ENCODE measurements around the gene LRBA.
"Not testable (repeated sequence)": the region's sequence is repeated elsewhere in the genome, so short reads cannot be mapped to it uniquely, and the experiment has no call there.

The LRBA gene

DNA sequence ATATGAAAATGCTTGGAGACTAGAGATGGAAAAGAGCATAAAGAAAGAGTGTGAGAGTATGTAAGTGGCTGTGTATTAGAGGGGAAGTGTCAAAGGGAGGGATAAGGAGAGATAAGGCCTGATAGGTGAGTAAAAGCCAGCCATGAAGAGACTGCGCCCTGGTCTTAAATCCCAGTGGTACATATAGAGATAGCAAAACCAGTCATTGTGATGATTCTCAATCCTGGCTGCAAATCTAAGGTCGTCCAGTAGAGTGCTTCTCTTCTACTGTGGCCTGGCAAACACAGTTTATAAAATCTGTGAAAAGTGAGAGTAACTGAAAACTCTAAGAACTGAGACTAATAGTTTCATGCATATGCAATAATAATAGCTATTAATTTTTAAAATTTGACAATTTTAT is 346.3 kb downstream of the LRBA start:
- DNase-seq (ENCODE audit: low read depth, low spot score): no peak

- no peak for DNase-seq (ENCODE audit: low read depth, low spot score)
These were observed 350.1 kb downstream of the LRBA start for GRCh38 chr4:150664935-150665334.

DNA sequence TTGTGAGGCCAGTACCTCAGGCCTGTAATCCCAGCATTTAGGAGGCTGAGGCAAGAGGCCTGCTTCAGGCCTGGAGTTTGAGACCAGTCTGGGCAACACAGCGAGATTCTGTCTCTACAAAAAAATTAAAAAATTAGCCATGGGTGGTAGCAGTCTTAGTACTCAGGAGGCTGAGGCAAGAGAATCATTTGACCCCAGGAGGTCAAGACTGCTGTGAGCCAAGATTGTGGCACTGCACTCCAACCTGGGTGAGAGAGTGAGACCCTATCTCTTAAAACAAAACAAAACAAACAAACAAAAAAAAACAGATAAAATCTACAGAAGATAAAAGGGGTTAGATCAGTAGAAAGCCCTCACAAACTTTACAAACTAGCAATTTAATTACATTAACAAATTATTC is 352.4 kb downstream of the LRBA start:
- no peak for DNase-seq (ENCODE audit: low read depth, low spot score)

DNA sequence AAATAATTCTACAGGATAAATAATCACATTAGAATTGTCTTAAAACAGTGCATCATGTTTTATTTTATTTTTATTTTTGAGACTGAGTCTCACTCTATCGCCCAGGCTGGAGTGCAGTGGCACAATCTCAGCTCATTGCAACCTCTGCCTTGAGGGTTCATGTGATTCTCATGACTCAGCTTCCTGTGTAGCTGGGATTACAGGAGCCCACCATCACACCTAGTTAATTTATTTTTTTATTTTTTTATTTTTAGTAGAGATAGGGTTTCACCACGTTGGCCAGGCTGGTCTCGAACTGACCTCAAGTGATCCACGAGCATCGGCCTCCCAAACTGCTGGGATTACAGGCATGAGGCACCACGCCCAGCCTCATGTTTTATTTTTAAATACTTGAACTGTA is 353.5 kb downstream of the LRBA start:
- DNase-seq (ENCODE audit: low read depth, low spot score): not testable (repeated sequence)

DNA sequence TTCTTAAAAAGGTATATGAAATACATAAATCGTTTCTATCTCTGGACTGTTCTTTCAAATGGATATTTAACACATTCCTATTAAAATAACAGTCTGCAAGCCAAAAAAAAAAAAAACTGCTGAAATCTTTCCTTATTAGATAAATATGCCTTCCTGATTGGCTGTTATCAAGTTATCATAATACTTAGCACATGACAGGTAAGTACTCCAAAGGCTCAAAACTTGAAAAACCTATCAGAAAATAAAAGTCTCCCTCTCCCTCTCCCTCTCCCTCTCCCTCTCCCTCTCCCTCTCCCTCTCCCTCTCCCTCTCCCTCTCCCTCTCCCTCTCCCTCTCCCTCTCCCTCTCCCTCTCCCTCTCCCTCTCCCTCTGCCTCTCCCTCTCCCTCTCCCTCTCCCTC is 356.8 kb downstream of the LRBA start:
- not testable (repeated sequence) for DNase-seq (ENCODE audit: low read depth, low spot score)

DNA sequence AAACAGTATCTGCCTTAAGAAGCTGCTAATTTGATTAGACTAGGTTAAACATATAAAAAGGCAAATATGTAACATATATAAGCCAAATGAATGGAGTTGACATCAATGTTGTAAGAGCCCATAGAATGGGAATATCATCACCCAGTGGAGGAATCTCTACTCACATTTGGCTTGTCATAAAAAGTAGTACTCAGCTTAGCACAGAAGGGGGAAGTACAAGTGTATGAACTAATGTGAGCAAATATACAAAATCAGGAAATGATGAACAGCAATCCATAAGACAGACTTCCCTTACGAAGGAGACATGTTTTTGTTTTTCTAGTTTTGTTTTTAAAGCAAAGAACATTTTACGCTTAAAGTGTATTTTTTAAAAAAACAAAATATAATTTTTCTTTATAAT is 358.2 kb downstream of the LRBA start:
- DNase-seq (ENCODE audit: low read depth, low spot score): no peak

GRCh38 chr4:150650751-150651150 is 364.3 kb downstream of the LRBA start:
- no peak for DNase-seq (ENCODE audit: low read depth, low spot score)

- no peak for DNase-seq (ENCODE audit: low read depth, low spot score)
These were observed 367.0 kb downstream of the LRBA start for GRCh38 chr4:150648123-150648522.

DNA sequence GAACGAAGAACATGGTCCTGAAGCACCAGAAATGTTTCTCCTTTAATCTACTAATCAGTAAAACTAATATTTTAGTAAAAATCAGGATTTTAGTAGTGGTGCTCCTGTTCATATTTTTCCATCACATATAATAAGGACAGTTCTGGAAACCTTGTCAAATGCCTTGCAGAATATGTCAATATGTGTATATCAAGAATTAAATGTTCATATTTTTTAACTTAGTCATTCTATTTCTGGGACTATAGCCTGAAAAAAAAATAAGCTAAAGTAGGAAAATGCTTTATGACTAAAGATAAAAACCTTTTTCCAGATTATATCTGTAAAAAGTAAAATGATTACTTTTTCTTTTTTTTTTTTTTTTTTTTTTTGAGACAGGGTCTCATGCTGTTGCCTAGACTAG is 368.1 kb downstream of the LRBA start:
- no peak for DNase-seq (ENCODE audit: low read depth, low spot score)

- no peak for DNase-seq (ENCODE audit: low read depth, low spot score)
These were observed 373.5 kb downstream of the LRBA start for GRCh38 chr4:150641612-150642011.

GRCh38 chr4:150632639-150633038 is 382.4 kb downstream of the LRBA start:
- DNase-seq (ENCODE audit: low read depth, low spot score): no peak

- no peak for DNase-seq (ENCODE audit: low read depth, low spot score)
These were observed 387.0 kb downstream of the LRBA start for GRCh38 chr4:150628073-150628472.

- no peak for DNase-seq (ENCODE audit: low read depth, low spot score)
These were observed 390.1 kb downstream of the LRBA start for GRCh38 chr4:150625033-150625432.

DNA sequence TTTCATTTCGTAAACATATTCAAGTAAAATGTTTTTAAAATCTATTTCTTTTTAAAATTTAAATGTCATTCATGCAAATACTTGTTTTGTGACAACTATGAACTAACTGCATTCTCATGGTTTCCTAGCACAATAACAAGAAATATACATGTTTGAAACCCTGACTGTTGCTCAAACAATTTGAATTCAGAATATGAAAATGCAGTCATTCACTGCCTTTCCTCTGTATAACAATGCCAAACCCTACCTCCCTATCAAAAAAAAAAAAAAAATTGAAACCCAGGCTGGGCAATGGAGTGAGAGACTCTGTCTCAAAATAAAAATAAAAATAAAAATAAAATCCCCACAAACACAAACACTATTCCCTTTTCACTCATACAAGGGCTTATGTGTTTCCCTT is 391.0 kb downstream of the LRBA start:
- DNase-seq (ENCODE audit: low read depth, low spot score): no peak

DNA sequence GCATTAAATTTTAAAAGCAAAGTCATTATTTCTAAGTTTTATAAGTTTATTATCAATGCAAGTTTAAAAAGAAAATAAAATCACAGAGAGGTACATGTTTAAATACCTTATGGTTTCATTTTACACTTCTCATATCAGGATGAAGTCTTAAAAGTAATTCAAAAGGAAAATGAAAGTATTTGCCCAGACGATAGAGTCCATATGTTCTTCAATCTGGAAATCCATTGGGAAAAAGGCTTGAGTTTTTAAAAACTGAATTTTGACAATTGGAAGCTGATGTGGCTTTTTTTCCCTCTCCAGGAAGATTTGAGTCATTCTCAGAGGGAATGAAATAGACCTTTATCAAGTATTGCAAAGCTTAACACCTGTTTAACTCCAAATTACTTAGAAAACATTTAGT is 396.0 kb downstream of the LRBA start:
- no peak for DNase-seq (ENCODE audit: low read depth, low spot score)

DNA sequence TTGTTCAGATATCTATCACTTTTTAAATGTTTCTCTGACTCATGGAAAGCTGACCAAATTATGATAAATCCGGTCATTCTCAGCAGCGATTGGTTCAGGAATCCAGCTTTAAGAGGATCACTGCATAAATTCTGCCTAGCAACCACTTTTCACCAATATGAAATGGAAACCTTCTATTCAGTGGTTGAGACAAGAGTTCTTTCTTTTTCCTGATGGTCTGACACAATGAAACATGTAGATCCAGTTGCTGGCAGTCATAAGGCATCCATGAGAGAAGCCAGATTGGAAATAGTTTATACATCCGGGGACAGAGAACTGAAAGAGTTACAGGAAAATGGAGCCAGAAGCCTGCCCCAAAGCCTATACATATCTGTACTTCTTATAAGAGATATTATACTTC is 406.0 kb downstream of the LRBA start:
- no peak for DNase-seq (ENCODE audit: low read depth, low spot score)

DNA sequence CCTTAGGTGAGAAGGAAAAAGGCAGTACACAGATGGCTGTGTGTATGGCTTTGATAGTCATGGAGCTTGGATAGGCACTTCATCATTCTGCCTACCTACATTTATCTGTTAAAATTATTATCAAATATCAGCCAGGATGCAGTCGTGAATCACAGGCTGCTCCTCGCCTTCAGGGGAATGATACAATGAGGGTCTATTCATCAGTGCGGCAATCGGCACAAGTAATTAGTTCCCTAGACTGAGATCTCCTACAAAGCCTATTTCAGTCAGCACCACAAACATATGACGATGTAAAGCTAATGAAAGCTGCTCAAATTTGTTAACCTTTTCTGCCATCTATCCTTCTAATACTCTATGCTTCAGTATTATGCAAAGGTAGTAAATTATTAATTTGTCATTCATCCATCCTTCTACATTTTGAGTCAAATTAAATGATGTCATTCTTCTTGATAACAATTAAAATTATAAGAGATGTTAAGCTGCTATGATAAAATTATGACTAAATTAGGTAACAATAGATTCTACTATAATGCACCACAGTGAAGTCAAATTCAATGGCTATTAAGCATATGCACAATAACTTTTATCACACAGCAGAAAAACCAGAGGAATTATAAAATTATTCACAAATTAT is 414.2 kb downstream of the LRBA start:
- DNase-seq (ENCODE audit: low read depth, low spot score): no peak

- DNase-seq (ENCODE audit: low read depth, low spot score): no peak
These were observed 415.5 kb downstream of the LRBA start for GRCh38 chr4:150599547-150599946.

GRCh38 chr4:150598909-150599308 is 416.2 kb downstream of the LRBA start:
- DNase-seq (ENCODE audit: low read depth, low spot score): no peak

DNA sequence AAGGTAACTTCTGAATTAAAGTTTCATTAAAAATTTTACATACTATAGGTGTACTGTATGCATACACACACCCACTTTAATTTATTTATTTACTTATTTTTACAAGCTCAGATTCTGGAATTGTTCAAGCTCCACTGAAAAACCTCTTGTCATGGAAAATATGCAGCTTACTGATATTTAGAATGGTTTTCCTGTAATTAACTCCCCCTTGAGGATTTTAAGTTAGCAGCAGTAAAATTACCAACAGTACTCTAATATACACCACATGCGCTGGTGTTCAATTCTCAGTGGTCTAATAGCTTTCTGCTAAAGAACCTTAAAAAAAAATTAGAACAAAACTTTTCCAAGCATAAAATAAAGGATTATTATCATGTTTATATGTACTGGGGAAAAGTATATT is 421.1 kb downstream of the LRBA start:
- no peak for DNase-seq (ENCODE audit: low read depth, low spot score)

GRCh38 chr4:150591904-150592303 is 423.2 kb downstream of the LRBA start:
- no peak for DNase-seq (ENCODE audit: low read depth, low spot score)

- no peak for DNase-seq (ENCODE audit: low read depth, low spot score)
These were observed 423.7 kb downstream of the LRBA start for GRCh38 chr4:150591406-150591805.

DNA sequence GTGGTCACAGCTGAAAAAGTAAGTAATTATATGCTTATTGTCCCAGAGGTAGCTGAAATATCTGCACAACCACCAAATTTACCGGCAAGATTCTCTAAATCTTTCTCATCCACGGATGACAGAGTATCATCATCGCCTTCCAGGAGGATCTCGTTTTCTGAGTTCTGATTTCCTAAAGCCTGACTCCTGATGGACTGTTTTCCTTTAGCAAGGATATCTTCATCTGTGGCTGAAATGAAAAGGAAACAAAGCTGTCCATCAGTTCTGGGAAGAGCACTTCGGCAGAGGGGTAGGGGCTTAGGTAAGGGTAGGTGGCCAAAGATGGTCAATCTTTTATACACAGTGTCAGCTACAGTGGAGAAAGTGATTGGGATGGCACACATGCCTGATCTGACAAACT is 424.5 kb downstream of the LRBA start:
- DNase-seq (ENCODE audit: low read depth, low spot score): no peak

- DNase-seq (ENCODE audit: low read depth, low spot score): no peak
These were observed 425.9 kb downstream of the LRBA start for GRCh38 chr4:150589157-150589556.

Measured in activated naive CD8-positive, alpha-beta T cell treated with anti-CD3 and anti-CD28 coated beads, Interleukin-2, amount 50 U/mL, for 16 hours (primary cell).